Left lung (tissue), 10 donors: ENCODE data around the gene CMTM8. TPM values are rescaled to one million over a fixed set of nuclear protein-coding genes. Genes with fewer than 3 reads are reported as not detected.

Experiments
- ATAC-seq: fragments of 200-7000 bp; cut with Tn5 transposase; one replicate; pipeline ENCODE4 v1.9.1; 2020; ENCODE audit warnings: moderate library complexity
- DNase-seq, 4 donors: peaks; one replicate each; pipeline ENCODE4 v3.0.0-alpha.2; 2013 to 2020
- H3K27ac ChIP-seq, 2 donors: fragments of 200-600 bp; sonication (generic) in 1 of 2; one replicate each; pipeline versions ENCODE4 v1.5.0 to v1.8.0; 2020 to 2021
- H3K27me3 ChIP-seq, 2 donors: fragments of 200-600 bp; sonication (generic) in 1 of 2; one replicate each; pipeline versions ENCODE4 v1.5.0 to v1.8.0; 2020 to 2021
- H3K36me3 ChIP-seq, 2 donors: fragments of 200-600 bp; sonication (generic) in 1 of 2; one replicate each; pipeline versions ENCODE4 v1.5.0 to v1.8.0; 2020 to 2021
- H3K4me1 ChIP-seq, 2 donors: fragments of 200-600 bp; one replicate each; pipeline ENCODE4 v1.8.0; 2021
- H3K4me3 ChIP-seq, 2 donors: fragments of 200-600 bp; sonication (generic) in 1 of 2; one replicate each; pipeline versions ENCODE4 v1.5.0 to v1.8.0; 2020 to 2021; ENCODE audit warnings: mild to moderate bottlenecking in 1 of 2
- H3K9me3 ChIP-seq, 2 donors: fragments of 200-600 bp; sonication (generic) in 1 of 2; one replicate each; pipeline versions ENCODE4 v1.5.0 to v1.8.0; 2020 to 2021
- CTCF ChIP-seq, 2 donors: fragments of 200-600 bp; sonication (generic) in 1 of 2; IDR thresholded peaks; one replicate each; pipeline versions ENCODE4 v1.5.0 to v1.8.0; 2021; ENCODE audit warnings: antibody characterized with exemption in 2 of 2
- intact Hi-C, 2 donors: fragments of 100-400 bp; cut with DNase I; formaldehyde crosslinking; loops; one replicate each; pipeline versions ENCODE4 v1.11.2 to v1.14.2; 2022
- polyA plus RNA-seq, 6 donors: library from polyadenylated mRNA; unstranded; fragments of 120-200 nt; gene quantifications; one replicate each; pipeline ENCODE4 v1.2.1, GENCODE V29; 2013; ENCODE audit not compliant: insufficient read length in 6 of 6
- total RNA-seq, 2 donors: library from RNA; stranded (reverse); fragmentation: NEBNext Ultra II Directional; extraction: Animal tissue kit (Norgen Biotek cat#: 25700); gene quantifications; one replicate each; pipeline ENCODE4 v1.2.1, GENCODE V29; 2021
- donor health status: DM: no; HTN: yes; CAD: no.
- donor health status: DM: no; HTN: no; CAD: no.

Gene CMTM8
- total and polyA plus RNA-seq, 8 donors, result 12.0 to 20.0 (median 12.6) TPM

DNA sequence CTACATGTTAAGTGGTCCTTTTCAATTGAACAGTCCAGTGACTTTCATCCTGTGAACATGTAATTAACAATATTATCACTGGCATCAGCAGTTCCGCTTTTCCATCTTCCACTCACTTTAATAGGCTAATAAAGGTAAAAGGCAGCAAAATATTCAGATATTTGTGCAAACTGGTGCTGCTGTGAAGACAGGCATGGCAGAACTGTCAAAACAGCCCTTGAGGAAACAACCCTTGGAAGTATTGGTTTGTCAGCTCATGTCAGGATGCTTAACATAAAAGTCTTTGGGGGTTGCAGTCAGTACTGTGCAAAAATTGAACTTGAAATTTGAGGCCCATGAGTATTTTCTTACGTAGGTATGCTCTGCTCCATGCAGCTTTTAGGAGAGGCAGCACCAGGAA is 81.1 kb downstream of the CMTM8 start:
- Histone ChIP-seq H3K27me3 (no peaks in the 10 kb centered on the region), H3K4me3 (no peak overlapping the region), H3K36me3 (no peaks in the 10 kb centered on the region), H3K9me3 (no peaks in the 10 kb centered on the region), H3K4me1 (no peaks in the 10 kb centered on the region), H3K27ac (no peak overlapping the region)
- ATAC-seq, result no peak
- TF ChIP-seq CTCF (IDR thresholded peaks at IDR 0.05), result no peak
- DNase-seq, result no peak
- intact Hi-C loops, result no loop called here

- Histone ChIP-seq H3K4me3 (no peak overlapping the region), H3K36me3 (no peaks in the 10 kb centered on the region), H3K27me3 (no peaks in the 10 kb centered on the region), H3K9me3 (no peaks in the 10 kb centered on the region), H3K4me1 (no peaks in the 10 kb centered on the region), H3K27ac (no peak overlapping the region)
- DNase-seq (no peak), ATAC-seq (no peak)
- intact Hi-C loops, result no loop called here
- TF ChIP-seq CTCF (IDR thresholded peaks at IDR 0.05), result no peak
Measured at GRCh38 chr3:32320080-32320479, 81.6 kb downstream of the CMTM8 start.

- no peak overlapping the region for H3K27ac ChIP-seq
- no peaks in the 10 kb centered on the region for H3K36me3 ChIP-seq
- intact Hi-C loops, result no loop called here
- H3K27me3 ChIP-seq, result no peaks in the 10 kb centered on the region
- TF ChIP-seq CTCF (IDR thresholded peaks at IDR 0.05), result no peak
- no peak for ATAC-seq
- no peaks in the 10 kb centered on the region for H3K9me3 ChIP-seq
- H3K4me1 ChIP-seq, result no peaks in the 10 kb centered on the region
- H3K4me3 ChIP-seq, result no peak overlapping the region
- DNase-seq, result peak in 1 of 4 donors; percentile 62
Measured at GRCh38 chr3:32321095-32321790, 82.8 kb downstream of the CMTM8 start.

DNA sequence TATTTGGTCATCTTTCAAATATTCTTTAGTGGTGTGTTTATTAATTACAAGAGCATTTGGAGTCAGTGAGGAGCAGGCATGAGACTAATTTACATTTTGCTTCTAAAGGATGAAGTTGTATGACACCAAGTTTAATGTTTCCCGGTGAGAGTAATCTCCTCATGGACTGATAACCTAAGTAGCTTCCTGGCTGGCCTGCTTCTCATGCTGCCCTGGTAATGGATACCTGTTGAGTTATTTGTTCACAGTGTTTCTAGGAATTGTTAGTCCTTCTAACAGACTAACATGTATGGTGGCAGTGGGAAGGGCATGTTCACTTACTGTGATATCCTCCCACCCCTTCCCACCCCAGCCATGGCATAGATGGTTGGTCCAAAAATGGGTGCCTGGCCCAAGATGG is 83.8 kb downstream of the CMTM8 start:
- intact Hi-C loops, result no loop called here
- H3K27ac ChIP-seq, result no peak overlapping the region
- TF ChIP-seq CTCF (IDR thresholded peaks at IDR 0.05), result no peak
- no peaks in the 10 kb centered on the region for H3K4me1 ChIP-seq
- H3K27me3 ChIP-seq, result no peaks in the 10 kb centered on the region
- DNase-seq, result no peak
- ATAC-seq, result no peak
- H3K9me3 ChIP-seq, result no peaks in the 10 kb centered on the region
- no peaks in the 10 kb centered on the region for H3K36me3 ChIP-seq
- no peak overlapping the region for H3K4me3 ChIP-seq

DNA sequence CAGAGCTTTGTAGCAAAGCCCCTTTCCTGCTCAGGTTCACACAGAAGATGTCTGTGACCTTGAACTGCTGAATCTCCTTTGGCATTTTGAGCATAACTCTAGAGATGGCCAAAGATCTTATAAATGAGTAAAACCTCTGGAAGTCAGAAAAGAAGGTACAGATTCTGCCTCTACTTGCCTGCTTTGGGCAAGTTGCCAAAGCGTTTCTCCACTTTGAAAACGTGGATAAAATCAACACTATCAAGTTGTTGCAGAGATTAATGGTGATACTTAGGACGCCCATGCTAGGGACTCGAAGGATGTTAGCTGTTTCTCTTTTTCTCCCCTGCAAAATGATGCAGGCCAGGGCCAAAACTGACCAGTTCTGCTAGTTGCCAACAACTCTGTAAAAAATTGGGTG is 85.1 kb downstream of the CMTM8 start:
- TF ChIP-seq CTCF (IDR thresholded peaks at IDR 0.05), result no peak
- H3K4me3 ChIP-seq, result no peak overlapping the region
- intact Hi-C loops, result no loop called here
- no peaks in the 10 kb centered on the region for H3K4me1 ChIP-seq
- no peak for DNase-seq
- no peak overlapping the region for H3K27ac ChIP-seq
- no peaks in the 10 kb centered on the region for H3K27me3 ChIP-seq
- no peaks in the 10 kb centered on the region for H3K36me3 ChIP-seq
- H3K9me3 ChIP-seq, result no peaks in the 10 kb centered on the region
- no peak for ATAC-seq
